Subcutaneous abdominal adipose tissue (tissue), 5 donors: ENCODE measurements around the gene UGT2A2.
"Not testable (repeated sequence)": the region's sequence is repeated elsewhere in the genome, so short reads cannot be mapped to it uniquely, and the experiment has no call there.

Source experiments
- H3K27ac ChIP-seq: one replicate; pipeline ENCODE4 v1.7.0; 2013; ENCODE audit warnings: low read depth, mild to moderate bottlenecking, inconsistent platforms, low read length, moderate library complexity
- H3K27me3 ChIP-seq, 5 donors: one replicate each; pipeline ENCODE4 v1.7.0; 2013; ENCODE audit warnings: low read length in 5 of 5, inconsistent platforms in 1 of 5; ENCODE audit not compliant: control insufficient read depth in 5 of 5, insufficient read depth in 4 of 5
- H3K36me3 ChIP-seq, 5 donors: one replicate each; pipeline ENCODE4 v1.7.0; 2013; ENCODE audit warnings: low read length in 5 of 5; ENCODE audit not compliant: control insufficient read depth in 5 of 5, insufficient read depth in 5 of 5
- H3K4me1 ChIP-seq, 5 donors: one replicate each; pipeline ENCODE4 v1.7.0; 2013; ENCODE audit warnings: low read length in 5 of 5, mild to moderate bottlenecking in 3 of 5, moderate library complexity in 1 of 5; ENCODE audit not compliant: control insufficient read depth in 5 of 5, insufficient read depth in 5 of 5
- H3K4me3 ChIP-seq, 5 donors: one replicate each; pipeline ENCODE4 v1.7.0; 2013; ENCODE audit warnings: low read length in 5 of 5, low read depth in 1 of 5
- H3K9ac ChIP-seq, 5 donors: one replicate each; pipeline ENCODE4 v1.7.0; 2013; ENCODE audit warnings: low read length in 5 of 5, mild to moderate bottlenecking in 4 of 5, moderate library complexity in 3 of 5
- H3K9me3 ChIP-seq, 5 donors: one replicate each; pipeline ENCODE4 v1.7.0; 2013; ENCODE audit warnings: low read length in 5 of 5; ENCODE audit not compliant: control insufficient read depth in 5 of 5
- donor health status: healthy.
- donor health status: healthy.
- donor health status: healthy.
- donor health status: healthy.
- donor health status: healthy.

The UGT2A2 gene

GRCh38 chr4:69639542-69639941 is at the start of gene UGT2A2:
TSS of gene UGT2A2 (minus strand) at chr4:69639642. CDS start at chr4:69639640, 2 bp downstream.
- H3K4me3 ChIP-seq = no peak within 1 kb of the TSS
- peaks cover 0 to 3% (median 0%) of the 10 kb centered on the region in 5 donors for H3K4me1 ChIP-seq
- H3K27ac ChIP-seq = no peak within 1 kb of the TSS
- no peaks in the 10 kb centered on the region for H3K27me3 ChIP-seq
- no peak within 1 kb of the TSS for H3K9ac ChIP-seq
- no peaks in the 10 kb centered on the region for H3K9me3 ChIP-seq
- H3K36me3 ChIP-seq = no peaks in the 10 kb centered on the region

GRCh38 chr4:69684804-69685203 is 45.4 kb upstream of the UGT2A2 start:
- Histone ChIP-seq H3K9me3 (no peaks in the 10 kb centered on the region), H3K36me3 (no peaks in the 10 kb centered on the region), H3K4me3 (no peak overlapping the region), H3K27ac (no peak overlapping the region), H3K27me3 (no peaks in the 10 kb centered on the region), H3K4me1 (peaks cover 0 to 3% (median 0%) of the 10 kb centered on the region in 5 donors), H3K9ac (no peak overlapping the region)

- Histone ChIP-seq H3K27ac (no peak overlapping the region), H3K4me3 (no peak overlapping the region), H3K4me1 (no peaks in the 10 kb centered on the region), H3K36me3 (no peaks in the 10 kb centered on the region), H3K9me3 (no peaks in the 10 kb centered on the region), H3K9ac (no peak overlapping the region), H3K27me3 (no peaks in the 10 kb centered on the region)
Measured at GRCh38 chr4:69668680-69669079, 29.2 kb upstream of the UGT2A2 start.

GRCh38 chr4:69664009-69664408 is 24.6 kb upstream of the UGT2A2 start:
- not testable (repeated sequence) for H3K4me1 ChIP-seq, H3K27me3 ChIP-seq

DNA sequence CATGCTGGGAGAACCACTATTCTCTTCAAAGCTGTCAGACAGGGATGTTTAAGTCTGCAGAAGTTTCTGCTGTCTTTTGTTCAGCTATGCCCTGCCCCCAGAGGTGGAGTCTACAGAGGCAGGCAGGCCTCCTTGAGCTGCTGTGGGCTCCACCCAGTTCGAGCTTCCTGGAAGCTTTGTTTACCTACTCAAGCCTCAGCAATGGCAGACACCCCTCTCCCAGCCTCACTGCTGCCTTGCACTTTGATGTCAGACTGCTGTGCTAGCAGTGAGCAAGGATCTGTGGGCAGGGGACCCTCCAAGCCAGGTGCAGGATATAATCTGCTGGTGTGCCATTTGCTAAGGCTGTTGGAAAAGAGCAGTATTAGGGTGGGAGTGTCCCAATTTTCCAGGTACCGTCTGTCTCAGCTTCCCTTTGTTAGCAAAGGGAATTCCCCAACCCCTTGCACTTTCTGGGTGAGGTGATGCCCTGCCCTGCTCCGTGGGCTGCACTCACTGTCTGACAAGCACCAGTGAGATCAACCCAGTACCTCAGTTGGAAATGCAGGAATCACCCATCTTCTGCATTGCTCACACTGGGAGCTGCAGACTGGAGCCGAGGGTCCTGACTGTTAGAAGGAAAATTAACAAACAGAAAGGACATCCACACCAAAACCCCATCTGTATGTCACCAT is 21.8 kb upstream of the UGT2A2 start:
- not testable (repeated sequence) for H3K9me3 ChIP-seq, H3K27ac ChIP-seq

More at GRCh38 chr4:69664009-69664408, 24.6 kb upstream of the UGT2A2 start:
- H3K9me3 ChIP-seq, H3K36me3 ChIP-seq, H3K9ac ChIP-seq, H3K27ac ChIP-seq, H3K4me3 ChIP-seq: not testable (repeated sequence)

DNA sequence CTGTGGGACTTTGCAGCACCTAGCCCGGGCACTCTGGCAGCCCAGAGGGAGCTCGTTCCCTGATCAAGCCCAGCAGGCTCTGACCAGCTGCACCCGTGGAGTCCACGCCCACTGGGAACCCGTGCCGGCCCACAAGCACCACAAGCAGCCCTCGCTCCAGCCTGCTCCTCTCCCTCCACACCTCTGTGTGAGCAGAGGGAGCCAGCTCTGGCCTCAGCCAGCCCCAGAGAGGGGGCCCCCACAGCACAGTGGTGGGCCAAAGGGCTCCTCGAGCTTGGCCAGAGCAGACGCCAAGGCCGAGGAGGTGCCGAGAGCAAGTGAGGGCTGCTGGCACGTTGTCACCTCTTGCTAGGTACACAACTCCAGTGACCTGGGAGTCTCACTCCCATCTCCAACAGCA is 18.7 kb upstream of the UGT2A2 start:
- H3K36me3 ChIP-seq = no peaks in the 10 kb centered on the region
- no peak overlapping the region for H3K9ac ChIP-seq
- no peak overlapping the region for H3K27ac ChIP-seq
- no peaks in the 10 kb centered on the region for H3K4me1 ChIP-seq
- no peaks in the 10 kb centered on the region for H3K9me3 ChIP-seq
- no peaks in the 10 kb centered on the region for H3K27me3 ChIP-seq
- H3K4me3 ChIP-seq = no peak overlapping the region

More for the DNA sequence above, 21.8 kb upstream of the UGT2A2 start:
- not testable (repeated sequence) for H3K27me3 ChIP-seq, H3K4me3 ChIP-seq, H3K36me3 ChIP-seq, H3K9ac ChIP-seq, H3K4me1 ChIP-seq

- H3K27ac ChIP-seq = no peak overlapping the region
- H3K9ac ChIP-seq = no peak overlapping the region
- no peaks in the 10 kb centered on the region for H3K36me3 ChIP-seq
- no peaks in the 10 kb centered on the region for H3K27me3 ChIP-seq
- no peaks in the 10 kb centered on the region for H3K9me3 ChIP-seq
- H3K4me3 ChIP-seq = no peak overlapping the region
- H3K4me1 ChIP-seq = no peaks in the 10 kb centered on the region
Measured at GRCh38 chr4:69656653-69657158, 17.3 kb upstream of the UGT2A2 start.

- Histone ChIP-seq H3K27me3 (no peaks in the 10 kb centered on the region), H3K4me3 (no peak within 1 kb of the TSS), H3K27ac (no peak within 1 kb of the TSS), H3K9ac (no peak within 1 kb of the TSS), H3K9me3 (no peaks in the 10 kb centered on the region), H3K36me3 (no peaks in the 10 kb centered on the region), H3K4me1 (no peaks in the 10 kb centered on the region)
Measured at GRCh38 chr4:69653147-69653546, 13.7 kb upstream of the UGT2A2 start, which contains the start of gene UGT2A1. TSS of gene UGT2A1 (minus strand) at chr4:69653247. CDS start at chr4:69647644, 5,603 bp downstream.

- Histone ChIP-seq H3K4me3 (no peak overlapping the region), H3K27ac (no peak overlapping the region), H3K9ac (no peak overlapping the region), H3K4me1 (no peaks in the 10 kb centered on the region), H3K9me3 (no peaks in the 10 kb centered on the region), H3K36me3 (no peaks in the 10 kb centered on the region), H3K27me3 (no peaks in the 10 kb centered on the region)
Measured at GRCh38 chr4:69650872-69651271, 11.4 kb upstream of the UGT2A2 start.

DNA sequence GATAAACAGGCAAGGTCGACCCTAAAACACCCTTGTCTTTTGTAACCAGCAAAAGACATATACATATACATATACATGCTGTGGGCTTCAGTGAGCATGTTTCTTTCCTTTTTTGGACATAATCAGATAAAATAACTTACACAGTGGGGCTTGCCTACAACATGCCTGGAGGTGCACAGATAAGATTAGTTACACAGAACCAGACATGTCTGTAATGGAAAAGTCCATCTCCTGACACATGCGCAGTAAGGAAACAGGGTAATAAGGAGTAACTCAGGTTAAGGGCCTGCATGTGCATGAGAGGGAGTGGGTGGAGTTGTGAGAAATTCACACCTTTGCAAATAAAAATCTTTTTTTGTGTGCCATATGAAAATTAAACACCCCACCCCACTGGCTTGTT is 10.2 kb upstream of the UGT2A2 start:
- Histone ChIP-seq H3K27ac (no peak overlapping the region), H3K36me3 (no peaks in the 10 kb centered on the region), H3K4me3 (no peak overlapping the region), H3K9me3 (no peaks in the 10 kb centered on the region), H3K4me1 (no peaks in the 10 kb centered on the region), H3K9ac (no peak overlapping the region), H3K27me3 (no peaks in the 10 kb centered on the region)
